ENCODE results near the gene NOC2L. TPM values are rescaled to one million over a fixed set of nuclear protein-coding genes. Genes with fewer than 3 reads are reported as not detected.

The NOC2L gene
- total RNA-seq, 1 experiment from 2014 or later: 130 TPM

- no peaks in the 10 kb centered on the region for H3K9me3 Mint-ChIP-seq
- no CpG with 5 or more reads among the region's 58 CpGs for WGBS (ENCODE audit: extremely low coverage, insufficient read length, low lambda C conversion rate)
- peak overlapping the region; percentile 49 to 84 for H3K4me3 Mint-ChIP-seq
- peaks cover 37% of the 10 kb centered on the region; the same call in 1 of the 2 replicates for H3K27me3 ChIP-seq (ENCODE audit: insufficient read depth, low read length)
- H3K14ac ChIP-seq (ENCODE audit: insufficient read depth, low read length): peak overlapping the region; percentile 52
- H3K9me3 ChIP-seq (ENCODE audit: control insufficient read depth, low read depth, low read length): no peaks in the 10 kb centered on the region
- no peak overlapping the region for H2BK120ac ChIP-seq (ENCODE audit: low read depth, low read length, poor library complexity, severe bottlenecking)
- H3K4me1 ChIP-seq (ENCODE audit: insufficient read depth, low read length): 0 out of 2 replicates have a peak, but pooled peaks cover 1% of the 10 kb centered on the region
- H2BK15ac ChIP-seq (ENCODE audit: low read depth, low read length): no peak overlapping the region
- peak overlapping the region; percentile 12 for H3K18ac ChIP-seq (ENCODE audit: insufficient read length, low read depth, low read length)
- no peaks in the 10 kb centered on the region for H3K36me3 Mint-ChIP-seq (ENCODE audit: insufficient read depth in 1 of 3, low read depth in 3 of 3)
- H3K4me2 ChIP-seq (ENCODE audit: insufficient read depth, insufficient read length, low read length): peak overlapping the region; percentile 25
- no peaks in the 10 kb centered on the region for H3K79me2 ChIP-seq (ENCODE audit: insufficient read depth, low read length)
- no peak for TF ChIP-seq CTCF (conservative IDR thresholded peaks at IDR 0.05)
- peaks cover 20% of the 10 kb centered on the region for H3K23me2 ChIP-seq (ENCODE audit: insufficient read length, low read depth, low read length, poor library complexity, severe bottlenecking)
- H3K4me1 Mint-ChIP-seq: peaks cover 13 to 30% of the 10 kb centered on the region in 2 experiments
- H4K8ac ChIP-seq (replicated peaks; ENCODE audit: insufficient read length, low read depth, low read length): no peak overlapping the region
- no peaks in the 10 kb centered on the region for H3K79me1 ChIP-seq (ENCODE audit: insufficient read depth, low read depth, low read length, poor library complexity, severe bottlenecking)
- H3K27ac Mint-ChIP-seq: no peak overlapping the region
- H2BK12ac ChIP-seq (ENCODE audit: insufficient read length, low read depth, low read length): peak overlapping the region; percentile 27
- peak; percentile 51 for DNase-seq
- H4K5ac ChIP-seq (ENCODE audit: insufficient read length, low read depth, low read length): no peak overlapping the region
- H3K9ac ChIP-seq (ENCODE audit: extremely low read depth, insufficient read length, low read length): no peak overlapping the region
- H3T11ph ChIP-seq (ENCODE audit: low read length): no peak overlapping the region
- no peaks in the 10 kb centered on the region for H4K20me1 ChIP-seq (ENCODE audit: control insufficient read depth, insufficient read depth, insufficient read length)
- H2AFZ ChIP-seq (ENCODE audit: low read length): no peak overlapping the region
- H3K27me3 Mint-ChIP-seq (ENCODE audit: low read depth): peaks cover 72% of the 10 kb centered on the region
- no peak overlapping the region for H3K56ac ChIP-seq (ENCODE audit: insufficient read length, low read depth, low read length)
- no peak overlapping the region for H3K23ac ChIP-seq (ENCODE audit: insufficient read length, low read depth, low read length)
- H4K91ac ChIP-seq (ENCODE audit: insufficient read length, low read depth, low read length): no peak overlapping the region
- H3K27ac ChIP-seq (ENCODE audit: insufficient read length, low read depth, low read length): no peak overlapping the region
- H2AK5ac ChIP-seq (ENCODE audit: insufficient read length, low read length): no peak overlapping the region
- H3K4ac ChIP-seq (ENCODE audit: low read depth, low read length): no peak overlapping the region; the same call in 1 of the 2 replicates
- H2BK5ac ChIP-seq (ENCODE audit: insufficient read length, low read length): no peak overlapping the region
- no peak overlapping the region for H2BK20ac ChIP-seq (ENCODE audit: low read depth, low read length, poor library complexity, severe bottlenecking)
Measured at GRCh38 chr1:1001057-1001783, 42.2 kb upstream of the NOC2L start.

Measured in H9 (cell line).